Endodermal cell (in vitro differentiated cells): ENCODE data around the gene RAP2A. TPM values are rescaled to one million over a fixed set of nuclear protein-coding genes. Genes with fewer than 3 reads are reported as not detected.

ENCODE experiments used
- DNase-seq: peaks from one replicate; pipeline ENCODE4 v3.0.0-alpha.2; 2017
- H3K27ac ChIP-seq: 2 replicates; pipeline ENCODE4 v1.5.1; 2013; ENCODE audit warnings: mild to moderate bottlenecking, low read depth, low read length, moderate library complexity
- H3K27me3 ChIP-seq: 2 replicates; pipeline ENCODE4 v1.6.1; 2013; ENCODE audit warnings: mild to moderate bottlenecking, low read length, moderate library complexity; ENCODE audit not compliant: insufficient read depth, control insufficient read depth, poor library complexity, severe bottlenecking
- H3K36me3 ChIP-seq: 2 replicates; pipeline ENCODE4 v1.7.0; 2013; ENCODE audit warnings: mild to moderate bottlenecking, low read length, moderate library complexity; ENCODE audit not compliant: control insufficient read depth, insufficient read depth
- H3K4me1 ChIP-seq: one replicate; pipeline ENCODE4 v1.7.0; 2013; ENCODE audit warnings: low read length; ENCODE audit not compliant: control insufficient read depth, insufficient read depth
- H3K4me3 ChIP-seq: 2 replicates; pipeline ENCODE4 v1.5.1; 2013; ENCODE audit warnings: mild to moderate bottlenecking, low read length, moderate library complexity
- H3K9ac ChIP-seq: 2 replicates; pipeline ENCODE4 v1.6.1; 2013; ENCODE audit warnings: mild to moderate bottlenecking, low read length, moderate library complexity; ENCODE audit not compliant: poor library complexity, severe bottlenecking; ENCODE audit errors: extremely low read depth
- H3K9me3 ChIP-seq: 2 replicates; pipeline ENCODE4 v1.6.1; 2013; ENCODE audit warnings: mild to moderate bottlenecking, low read length, moderate library complexity; ENCODE audit not compliant: control insufficient read depth
- H3K27ac Mint-ChIP-seq: 2 replicates; pipeline ENCODE4 v1.8.0; 2020; ENCODE audit warnings: mixed read lengths
- H3K27me3 Mint-ChIP-seq: 2 replicates; pipeline ENCODE4 v1.8.0; 2021; ENCODE audit warnings: mild to moderate bottlenecking, mixed read lengths; ENCODE audit not compliant: insufficient read depth
- H3K36me3 Mint-ChIP-seq: 2 replicates; pipeline ENCODE4 v1.8.0; 2020; ENCODE audit warnings: low read depth, mixed read lengths
- H3K4me1 Mint-ChIP-seq: 2 replicates; pipeline ENCODE4 v1.8.0; 2020; ENCODE audit warnings: mixed read lengths
- H3K4me3 Mint-ChIP-seq: 2 replicates; pipeline ENCODE4 v1.8.0; 2020; ENCODE audit warnings: mild to moderate bottlenecking, moderate library complexity, mixed read lengths
- H3K9me3 Mint-ChIP-seq: 2 replicates; pipeline ENCODE4 v1.8.0; 2020; ENCODE audit warnings: mild to moderate bottlenecking, mixed read lengths
- CTCF ChIP-seq: fragments of 200-600 bp; sonication (generic); conservative IDR thresholded peaks from 2 replicates; pipeline ENCODE4 v1.5.0; 2021; ENCODE audit warnings: antibody characterized with exemption, mild to moderate bottlenecking
- WGBS, 2 experiments: methylation state at CpG; one replicate each; pipeline versions ENCODE4 v1.1.5 to v1.1.7; 2013; ENCODE audit warnings: missing lambda C conversion rate in 2 of 2, mixed read lengths in 1 of 2; ENCODE audit not compliant: insufficient coverage in 1 of 2, insufficient read length in 1 of 2; 5-methylcytosine and 5-hydroxymethylcytosine counted together
- total RNA-seq, 2 donors: library from RNA; stranded (reverse); fragmentation: NEBNext Ultra II Directional in 1 of 2; extraction: Animal tissue kit (Norgen Biotek cat#: 25700) in 1 of 2; gene quantifications; 2 replicates in 1 of 2; 3 replicates in 1 of 2; pipeline ENCODE4 v1.2.1, GENCODE V29; 2021

Gene RAP2A
- total RNA-seq, 2 donors from 2014 or later, result 76.7 to 83.9 TPM

DNA sequence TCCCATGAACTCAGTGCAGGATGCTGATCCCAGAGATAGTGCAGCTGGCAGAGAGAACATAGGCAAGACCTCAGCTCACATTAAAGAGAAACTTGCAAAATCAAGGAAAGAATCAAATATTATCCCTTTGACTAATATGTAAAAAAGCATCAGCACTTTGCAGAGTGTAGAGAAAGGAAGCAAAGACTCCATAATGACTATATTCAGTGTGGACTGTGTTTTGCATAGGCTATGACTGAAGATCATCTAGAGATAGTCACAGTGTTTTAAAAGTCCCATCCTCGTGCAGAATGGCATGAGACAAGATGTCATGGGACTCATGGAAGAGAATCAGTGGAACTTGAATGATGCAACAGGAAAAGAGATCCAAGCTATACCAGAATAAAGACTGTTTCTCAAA is 84.0 kb downstream of the RAP2A start:
- H3K36me3 ChIP-seq, result no peaks in the 10 kb centered on the region
- TF ChIP-seq CTCF, result no peak
- no peak overlapping the region for H3K4me3 ChIP-seq
- peaks cover 5% of the 10 kb centered on the region for H3K9me3 Mint-ChIP-seq
- no peak overlapping the region for H3K27ac Mint-ChIP-seq
- no peak overlapping the region for H3K9ac ChIP-seq
- H3K4me1 ChIP-seq, result no peaks in the 10 kb centered on the region
- no peak for DNase-seq
- 67 to 86% methylated on average over 1 of the region's 1 CpG for WGBS, 2 experiments
- no peak overlapping the region for H3K27ac ChIP-seq
- H3K36me3 Mint-ChIP-seq, result no peaks in the 10 kb centered on the region
- no peaks in the 10 kb centered on the region for H3K27me3 ChIP-seq
- no peak overlapping the region for H3K4me3 Mint-ChIP-seq
- peaks cover 13% of the 10 kb centered on the region for H3K4me1 Mint-ChIP-seq
- peaks cover 3% of the 10 kb centered on the region for H3K27me3 Mint-ChIP-seq
- H3K9me3 ChIP-seq, result peaks cover 5% of the 10 kb centered on the region

Other genes with a start within 250 kb of the RAP2A start
- 1 to 10 TPM; 1.7 to 3.3 TPM for gene MBNL2, start 211.8 kb upstream of the RAP2A start, total RNA-seq